Measurements from ENCODE around the gene HNRNPUL2. TPM values are rescaled to one million over a fixed set of nuclear protein-coding genes. Genes with fewer than 3 reads are reported as not detected.

The HNRNPUL2 gene
- total RNA-seq, 3 donors from 2014 or later, result 45.3 to 49.4 (median 47.9) TPM

Other genes starting within 250 kb of the HNRNPUL2 start
- 10 to 100 TPM; 12.3 to 22.7 (median 13.3) TPM for gene AHNAK, start 180.7 kb downstream of the HNRNPUL2 start, total RNA-seq
- gene EEF1G, start 153.6 kb downstream of the HNRNPUL2 start, total RNA-seq, result 1,000 to 10,000 TPM; 1,775 to 1,880 (median 1,879) TPM
- 10 to 100 TPM; 39.4 to 46.1 (median 41.6) TPM for gene TUT1, start 135.9 kb downstream of the HNRNPUL2 start, total RNA-seq
- gene MTA2, start 125.6 kb downstream of the HNRNPUL2 start, total RNA-seq, result 100 to 1,000 TPM; 217 to 224 (median 220) TPM
- gene EML3, start 114.7 kb downstream of the HNRNPUL2 start, total RNA-seq, result 100 to 1,000 TPM; 145 to 160 (median 155) TPM
- gene ROM1, start 114.2 kb downstream of the HNRNPUL2 start, total RNA-seq, result 1 to 10 TPM; 5.8 to 6.6 (median 5.8) TPM
- 10 to 100 TPM; 58.2 to 66.2 (median 59.7) TPM for gene B3GAT3, start 105.5 kb downstream of the HNRNPUL2 start, total RNA-seq
- gene GANAB, start 80.8 kb downstream of the HNRNPUL2 start, total RNA-seq, result 100 to 1,000 TPM; 173 to 204 (median 194) TPM
- gene INTS5, start 74.2 kb downstream of the HNRNPUL2 start, total RNA-seq, result 10 to 100 TPM; 43.5 to 50.0 (median 48.0) TPM
- gene C11orf98, start 62.2 kb downstream of the HNRNPUL2 start, total RNA-seq, result 100 to 1,000 TPM; 174 to 212 (median 206) TPM
- 10 to 100 TPM; 54.6 to 73.1 (median 73.0) TPM for gene CSKMT, start 62.1 kb downstream of the HNRNPUL2 start, total RNA-seq
- gene UQCC3, start 55.8 kb downstream of the HNRNPUL2 start, total RNA-seq, result 10 to 100 TPM in 2 of 3 donors, 1 to 10 TPM in 1; 9.4 to 14.6 (median 10.6) TPM
- gene LBHD1, start 55.2 kb downstream of the HNRNPUL2 start, total RNA-seq, result 10 to 100 TPM; 17.0 to 22.2 (median 19.2) TPM
- 100 to 1,000 TPM; 151 to 174 (median 157) TPM for gene UBXN1, start 48.4 kb downstream of the HNRNPUL2 start, total RNA-seq
- under 1 TPM; 0.21 to 0.33 (median 0.30) TPM for gene LRRN4CL, start 37.9 kb downstream of the HNRNPUL2 start, total RNA-seq
- 10 to 100 TPM; 23.6 to 29.6 (median 26.9) TPM for gene BSCL2, start 20.0 kb downstream of the HNRNPUL2 start, total RNA-seq
- gene GNG3, start 19.8 kb downstream of the HNRNPUL2 start, total RNA-seq, result not detected
- gene TTC9C, start 1.0 kb upstream of the HNRNPUL2 start, total RNA-seq, result 10 to 100 TPM; 20.2 to 22.9 (median 20.9) TPM
- 1 to 10 TPM; 5.7 to 6.9 (median 6.5) TPM for gene ZBTB3, start 26.7 kb upstream of the HNRNPUL2 start, total RNA-seq
- gene POLR2G, start 34.1 kb upstream of the HNRNPUL2 start, total RNA-seq, result 100 to 1,000 TPM; 143 to 145 (median 144) TPM
- 10 to 100 TPM; 27.2 to 34.3 (median 29.1) TPM for gene TAF6L, start 43.9 kb upstream of the HNRNPUL2 start, total RNA-seq
- gene TMEM179B, start 59.9 kb upstream of the HNRNPUL2 start, total RNA-seq, result 10 to 100 TPM; 26.8 to 35.4 (median 31.6) TPM
- gene TMEM223, start 64.5 kb upstream of the HNRNPUL2 start, total RNA-seq, result 10 to 100 TPM in 2 of 3 donors, 1 to 10 TPM in 1; 9.4 to 12.1 (median 11.6) TPM
- gene NXF1, start 78.0 kb upstream of the HNRNPUL2 start, total RNA-seq, result 100 to 1,000 TPM; 138 to 180 (median 158) TPM
- gene STX5, start 104.6 kb upstream of the HNRNPUL2 start, total RNA-seq, result 10 to 100 TPM; 22.3 to 31.6 (median 28.4) TPM
- under 1 TPM; 0.63 to 0.92 (median 0.89) TPM for gene TEX54, start 105.4 kb upstream of the HNRNPUL2 start, total RNA-seq
- 100 to 1,000 TPM; 228 to 254 (median 235) TPM for gene WDR74, start 112.1 kb upstream of the HNRNPUL2 start, total RNA-seq
- 100 to 1,000 TPM; 580 to 683 (median 586) TPM for gene SLC3A2, start 153.4 kb upstream of the HNRNPUL2 start, total RNA-seq
- not detected for gene CHRM1, start 193.9 kb upstream of the HNRNPUL2 start, total RNA-seq

All from activated T-cell treated with anti-CD3 and anti-CD28 coated beads, Interleukin-2, amount 50 U/mL, for 4 hours (primary cell).